ENCODE data around the gene COMMD6.

DNA sequence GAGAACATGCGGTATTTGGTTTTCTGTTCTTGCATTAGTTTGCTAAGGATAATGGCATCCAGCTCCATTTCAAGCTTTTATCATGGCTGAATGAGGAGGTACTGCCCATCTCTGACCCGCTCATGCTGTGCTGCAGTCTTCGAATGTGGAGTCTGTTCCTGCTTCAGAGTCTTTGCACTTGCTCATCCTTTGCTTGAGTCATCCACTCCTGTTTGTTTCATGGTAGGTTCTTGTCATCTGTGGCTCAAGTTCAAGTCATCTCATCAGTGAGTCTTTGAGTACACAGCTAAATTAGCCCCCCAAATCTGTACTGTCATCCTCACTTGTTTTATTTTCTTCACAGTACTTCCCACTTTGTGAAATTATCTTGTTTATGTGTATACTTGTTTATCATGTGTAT, 17.3 kb upstream of the COMMD6 start:
- TF ChIP-seq, protein P1, sequence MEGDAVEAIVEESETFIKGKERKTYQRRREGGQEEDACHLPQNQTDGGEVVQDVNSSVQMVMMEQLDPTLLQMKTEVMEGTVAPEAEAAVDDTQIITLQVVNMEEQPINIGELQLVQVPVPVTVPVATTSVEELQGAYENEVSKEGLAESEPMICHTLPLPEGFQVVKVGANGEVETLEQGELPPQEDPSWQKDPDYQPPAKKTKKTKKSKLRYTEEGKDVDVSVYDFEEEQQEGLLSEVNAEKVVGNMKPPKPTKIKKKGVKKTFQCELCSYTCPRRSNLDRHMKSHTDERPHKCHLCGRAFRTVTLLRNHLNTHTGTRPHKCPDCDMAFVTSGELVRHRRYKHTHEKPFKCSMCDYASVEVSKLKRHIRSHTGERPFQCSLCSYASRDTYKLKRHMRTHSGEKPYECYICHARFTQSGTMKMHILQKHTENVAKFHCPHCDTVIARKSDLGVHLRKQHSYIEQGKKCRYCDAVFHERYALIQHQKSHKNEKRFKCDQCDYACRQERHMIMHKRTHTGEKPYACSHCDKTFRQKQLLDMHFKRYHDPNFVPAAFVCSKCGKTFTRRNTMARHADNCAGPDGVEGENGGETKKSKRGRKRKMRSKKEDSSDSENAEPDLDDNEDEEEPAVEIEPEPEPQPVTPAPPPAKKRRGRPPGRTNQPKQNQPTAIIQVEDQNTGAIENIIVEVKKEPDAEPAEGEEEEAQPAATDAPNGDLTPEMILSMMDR (conservative IDR thresholded peaks at IDR 0.05): no peak
- TF ChIP-seq EZH2 (IDR thresholded peaks at IDR 0.05; ENCODE audit: low read depth): no peak

All from PC-9 (cell line).